GM18868 (cell line): ENCODE measurements around the gene OR56B1.

Experiments
- ATAC-seq: cut with Tn5 transposase; IDR thresholded peaks from one replicate; pipeline ENCODE4 v1.9.1; 2021; ENCODE audit warnings: mild to moderate bottlenecking, moderate library complexity; ENCODE audit not compliant: unreplicated experiment

Gene OR56B1

GRCh38 chr11:5727691-5728090 is 8.6 kb upstream of the OR56B1 start:
- no peak for ATAC-seq

- no peak for ATAC-seq
Observed at GRCh38 chr11:5737091-5737490, 843 bp downstream of the OR56B1 start.

GRCh38 chr11:5737670-5738392 is 1.6 kb downstream of the OR56B1 start:
- no peak for ATAC-seq

GRCh38 chr11:5738431-5738830 is 2.2 kb downstream of the OR56B1 start:
- ATAC-seq = no peak

GRCh38 chr11:5746614-5747013 is 10.4 kb downstream of the OR56B1 start:
- no peak for ATAC-seq

GRCh38 chr11:5749836-5750235 is 13.6 kb downstream of the OR56B1 start:
- ATAC-seq = no peak

- no peak for ATAC-seq
Observed at GRCh38 chr11:5753943-5754342, 17.7 kb downstream of the OR56B1 start, which contains the start of gene OR52N4. TSS of gene OR52N4 (plus strand) at chr11:5754243. CDS start at chr11:5754741, 498 bp downstream.

- no peak for ATAC-seq
Observed at GRCh38 chr11:5767056-5767455, 30.8 kb downstream of the OR56B1 start.

- ATAC-seq = no peak
Observed at GRCh38 chr11:5783255-5783654, 47.0 kb downstream of the OR56B1 start, which contains the start of gene OR52N5. TSS of gene OR52N5 (minus strand) at chr11:5783355. CDS start at chr11:5778634, 4,721 bp downstream.
